ENCODE measurements around the gene CEP83. TPM values are rescaled to one million over a fixed set of nuclear protein-coding genes. Genes with fewer than 3 reads are reported as not detected.
A peak's percentile ranks its signal among the peaks of the same experiment; 100 is the strongest.

CEP83 gene
- total RNA-seq, 1 donor = 9.8 TPM

- no peaks in the 10 kb centered on the region for H4K20me1 ChIP-seq (ENCODE audit: insufficient read depth, low read length)
- no peak overlapping the region for H3K4me2 ChIP-seq (ENCODE audit: insufficient read depth, low read length)
- DNase-seq (ENCODE audit: insufficient read length, low spot score, missing footprints) = no peak
- H3K9me3 ChIP-seq (ENCODE audit: low read depth, low read length) = no peaks in the 10 kb centered on the region
- TF ChIP-seq CTCF (IDR thresholded peaks at IDR 0.05; ENCODE audit: extremely low read depth, low read depth, low read length) = no peak
- H3K4me1 ChIP-seq (ENCODE audit: insufficient read depth, low read length) = no peaks in the 10 kb centered on the region
- H3K27ac ChIP-seq (ENCODE audit: low read depth, low read length) = no peak overlapping the region
- H2AFZ ChIP-seq (ENCODE audit: low read length) = no peak overlapping the region
- no peaks in the 10 kb centered on the region for H3K36me3 ChIP-seq (ENCODE audit: insufficient read depth, low read length)
- H3K27me3 ChIP-seq (ENCODE audit: insufficient read depth, low read length) = no peaks in the 10 kb centered on the region
- H3K4me3 ChIP-seq (ENCODE audit: insufficient read depth, low read length) = no peak overlapping the region
- H3K79me2 ChIP-seq (ENCODE audit: insufficient read depth, low read length) = no peaks in the 10 kb centered on the region
These were observed 22.1 kb upstream of the CEP83 start for GRCh38 chr12:94481734-94482133.

DNA sequence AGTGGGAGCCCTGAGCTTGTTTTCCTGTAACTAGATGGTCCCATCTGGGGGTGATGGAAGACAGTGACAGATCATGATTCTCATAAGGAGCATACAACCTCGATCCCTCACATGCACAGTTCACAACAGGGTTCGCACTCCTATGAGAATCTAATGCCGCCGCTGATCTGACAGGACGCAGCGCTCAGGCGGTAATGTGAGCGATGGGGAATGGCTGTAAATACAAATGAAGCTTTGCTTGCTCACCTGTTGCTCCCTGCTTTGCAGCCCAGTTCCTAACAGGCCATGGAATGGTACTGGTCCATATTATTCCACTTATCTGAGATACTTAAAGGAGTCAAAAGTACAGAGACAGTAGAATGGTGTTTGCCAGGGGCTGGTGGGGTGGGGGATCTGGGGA, 9.9 kb upstream of the CEP83 start:
- no peak overlapping the region for H3K27ac ChIP-seq (ENCODE audit: low read depth, low read length)
- H3K9me3 ChIP-seq (ENCODE audit: low read depth, low read length) = no peaks in the 10 kb centered on the region
- peaks cover 16% of the 10 kb centered on the region for H3K27me3 ChIP-seq (ENCODE audit: insufficient read depth, low read length)
- TF ChIP-seq CTCF (IDR thresholded peaks at IDR 0.05; ENCODE audit: extremely low read depth, low read depth, low read length) = no peak
- no peaks in the 10 kb centered on the region for H3K79me2 ChIP-seq (ENCODE audit: insufficient read depth, low read length)
- DNase-seq (ENCODE audit: insufficient read length, low spot score, missing footprints) = no peak
- no peak overlapping the region for H3K4me3 ChIP-seq (ENCODE audit: insufficient read depth, low read length)
- H2AFZ ChIP-seq (ENCODE audit: low read length) = no peak overlapping the region
- H4K20me1 ChIP-seq (ENCODE audit: insufficient read depth, low read length) = no peaks in the 10 kb centered on the region
- no peak overlapping the region for H3K4me2 ChIP-seq (ENCODE audit: insufficient read depth, low read length)
- no peaks in the 10 kb centered on the region for H3K4me1 ChIP-seq (ENCODE audit: insufficient read depth, low read length)
- no peaks in the 10 kb centered on the region for H3K36me3 ChIP-seq (ENCODE audit: insufficient read depth, low read length)

GRCh38 chr12:94460616-94460959, 921 bp upstream of the CEP83 start:
- TF ChIP-seq CTCF (IDR thresholded peaks at IDR 0.05; ENCODE audit: extremely low read depth, low read depth, low read length) = no peak
- Histone ChIP-seq H3K4me1 (ENCODE audit: insufficient read depth, low read length) (peaks cover 13% of the 10 kb centered on the region), H4K20me1 (ENCODE audit: insufficient read depth, low read length) (no peaks in the 10 kb centered on the region), H3K4me3 (ENCODE audit: insufficient read depth, low read length) (peak overlapping the region; percentile 88), H3K9me3 (ENCODE audit: low read depth, low read length) (no peaks in the 10 kb centered on the region), H3K79me2 (ENCODE audit: insufficient read depth, low read length) (peaks cover 27% of the 10 kb centered on the region), H3K27ac (ENCODE audit: low read depth, low read length) (peak overlapping the region; percentile 89), H3K27me3 (ENCODE audit: insufficient read depth, low read length) (no peaks in the 10 kb centered on the region), H3K36me3 (ENCODE audit: insufficient read depth, low read length) (no peaks in the 10 kb centered on the region), H3K4me2 (ENCODE audit: insufficient read depth, low read length) (peak overlapping the region; percentile 86), H2AFZ (ENCODE audit: low read length) (peak overlapping the region; percentile 99)
- DNase-seq (ENCODE audit: insufficient read length, low spot score, missing footprints) = peak; percentile 36

GRCh38 chr12:94458877-94459727, 565 bp downstream of the CEP83 start:
- Histone ChIP-seq H3K9me3 (ENCODE audit: low read depth, low read length) (no peaks in the 10 kb centered on the region), H3K4me2 (ENCODE audit: insufficient read depth, low read length) (peak overlapping the region; percentile 86), H3K79me2 (ENCODE audit: insufficient read depth, low read length) (peaks cover 36% of the 10 kb centered on the region), H4K20me1 (ENCODE audit: insufficient read depth, low read length) (no peaks in the 10 kb centered on the region), H3K27me3 (ENCODE audit: insufficient read depth, low read length) (no peaks in the 10 kb centered on the region), H3K36me3 (ENCODE audit: insufficient read depth, low read length) (no peaks in the 10 kb centered on the region), H3K4me1 (ENCODE audit: insufficient read depth, low read length) (peaks cover 13% of the 10 kb centered on the region), H2AFZ (ENCODE audit: low read length) (peak overlapping the region; percentile 99), H3K4me3 (ENCODE audit: insufficient read depth, low read length) (peak overlapping the region; percentile 88), H3K27ac (ENCODE audit: low read depth, low read length) (peak overlapping the region; percentile 89)
- DNase-seq (ENCODE audit: insufficient read length, low spot score, missing footprints) = peak; percentile 86
- no peak for TF ChIP-seq CTCF (IDR thresholded peaks at IDR 0.05; ENCODE audit: extremely low read depth, low read depth, low read length)
